Psoas muscle (tissue), 8 donors: ENCODE results near the gene SHROOM3. TPM values are rescaled to one million over a fixed set of nuclear protein-coding genes. Genes with fewer than 3 reads are reported as not detected.

ENCODE experiments used
- ATAC-seq, 4 donors: fragments of 200-7000 bp; cut with Tn5 transposase; one replicate each; pipeline ENCODE4 v1.9.1; 2020; ENCODE audit warnings: moderate library complexity in 3 of 4, mild to moderate bottlenecking in 2 of 4
- DNase-seq, 2 donors: peaks; one replicate each; pipeline ENCODE4 v3.0.0-alpha.2; 2020
- H3K27ac ChIP-seq: fragments of 200-600 bp; one replicate; pipeline ENCODE4 v1.8.0; 2022
- H3K27me3 ChIP-seq, 3 donors: fragments of 200-600 bp in 1 of 3; one replicate each; pipeline versions ENCODE4 v1.6.1 to v1.8.0; 2013 to 2022; ENCODE audit warnings: low read length in 2 of 3, mild to moderate bottlenecking in 2 of 3, moderate library complexity in 1 of 3; ENCODE audit not compliant: insufficient read depth in 3 of 3
- H3K36me3 ChIP-seq, 2 donors: fragments of 200-600 bp in 1 of 2; one replicate each; pipeline versions ENCODE4 v1.6.1 to v1.8.0; 2013 to 2022; ENCODE audit warnings: low read depth in 1 of 2, mild to moderate bottlenecking in 1 of 2, moderate library complexity in 1 of 2; ENCODE audit not compliant: insufficient read depth in 1 of 2
- H3K4me1 ChIP-seq: fragments of 200-600 bp; one replicate; pipeline ENCODE4 v1.8.0; 2022
- H3K4me3 ChIP-seq: fragments of 200-600 bp; one replicate; pipeline ENCODE4 v1.8.0; 2022; ENCODE audit warnings: mild to moderate bottlenecking
- H3K9me3 ChIP-seq: fragments of 200-600 bp; one replicate; pipeline ENCODE4 v1.8.0; 2022
- WGBS, 3 donors: extraction: QIAGEN DNeasy Blood & Tissue Kit; methylation state at CpG; one replicate each; pipeline versions ENCODE4 v1.1.6 to v1.1.7; 2013; 5-methylcytosine and 5-hydroxymethylcytosine counted together
- intact Hi-C, 2 donors: fragments of 100-400 bp; cut with DNase I; formaldehyde crosslinking; loops; one replicate each; pipeline versions ENCODE4 v1.11.0 to v1.14.2; 2022
- polyA plus RNA-seq, 3 donors: library from polyadenylated mRNA; stranded (reverse); fragments of 200-250 nt; gene quantifications; one replicate each; pipeline ENCODE4 v1.2.3, GENCODE V29; 2013
- total RNA-seq, 4 donors: library from RNA; stranded (reverse); fragmentation: NEBNext Ultra II Directional in 2 of 4; extraction: Animal tissue kit (Norgen Biotek cat#: 25700) in 2 of 4; gene quantifications; one replicate each; pipeline versions ENCODE4 v1.2.1 to v1.2.4, GENCODE V29; 2021 to 2023
- TF ChIP-seq, protein P1 (sequence below): fragments of 200-600 bp; IDR thresholded peaks from one replicate; pipeline ENCODE4 v1.8.0; 2022; ENCODE audit warnings: antibody characterized with exemption
- donor health status: healthy with polysubstance abuse.
- donor health status: DM: no; HTN: no; CAD: no; lungs with moderate emphysema.
- donor health status: Bipolar disorder and iron deficiency.
- donor health status: healthy.
- donor health status: DM: yes; HTN: yes; CAD: no.
- donor health status: DM: no; HTN: no; CAD: no.
- donor health status: DM: no; HTN: no; CAD: no.
- donor health status: DM: yes; HTN: yes; CAD: no.

SHROOM3 gene
- total and polyA plus RNA-seq, 7 donors = 0.01 to 0.79 (median 0.06) TPM

DNA sequence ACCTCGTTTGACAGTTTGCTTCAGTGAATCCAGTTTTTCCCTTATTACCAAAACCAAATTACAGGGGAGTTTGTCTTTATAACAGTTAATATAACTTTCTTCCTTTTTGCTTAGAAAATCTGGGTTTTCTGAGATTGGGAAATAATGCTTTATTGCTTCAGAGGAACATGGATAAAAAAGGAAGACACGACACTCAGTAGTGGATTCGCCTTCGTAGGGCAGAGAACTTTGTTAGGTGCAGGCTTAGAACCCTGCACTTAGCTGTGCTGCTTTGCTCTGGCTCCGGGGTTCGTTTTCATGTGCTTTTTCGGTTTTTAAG lies 274.7 kb downstream of the SHROOM3 start:
- intact Hi-C loops = no loop called here

GRCh38 chr4:76712564-76712963 lies 277.5 kb downstream of the SHROOM3 start:
- ATAC-seq = no peak

More for the DNA sequence above, 274.7 kb downstream of the SHROOM3 start:
- 79 to 89% (median 84%) methylated on average over 7 of the region's 7 CpGs for WGBS, 3 donors
- Histone ChIP-seq H3K36me3 (no peaks in the 10 kb centered on the region), H3K27ac (no peak overlapping the region), H3K27me3 (no peaks in the 10 kb centered on the region), H3K4me3 (no peak overlapping the region), H3K4me1 (no peaks in the 10 kb centered on the region), H3K9me3 (no peaks in the 10 kb centered on the region)
- no peak for DNase-seq
- TF ChIP-seq, protein P1, sequence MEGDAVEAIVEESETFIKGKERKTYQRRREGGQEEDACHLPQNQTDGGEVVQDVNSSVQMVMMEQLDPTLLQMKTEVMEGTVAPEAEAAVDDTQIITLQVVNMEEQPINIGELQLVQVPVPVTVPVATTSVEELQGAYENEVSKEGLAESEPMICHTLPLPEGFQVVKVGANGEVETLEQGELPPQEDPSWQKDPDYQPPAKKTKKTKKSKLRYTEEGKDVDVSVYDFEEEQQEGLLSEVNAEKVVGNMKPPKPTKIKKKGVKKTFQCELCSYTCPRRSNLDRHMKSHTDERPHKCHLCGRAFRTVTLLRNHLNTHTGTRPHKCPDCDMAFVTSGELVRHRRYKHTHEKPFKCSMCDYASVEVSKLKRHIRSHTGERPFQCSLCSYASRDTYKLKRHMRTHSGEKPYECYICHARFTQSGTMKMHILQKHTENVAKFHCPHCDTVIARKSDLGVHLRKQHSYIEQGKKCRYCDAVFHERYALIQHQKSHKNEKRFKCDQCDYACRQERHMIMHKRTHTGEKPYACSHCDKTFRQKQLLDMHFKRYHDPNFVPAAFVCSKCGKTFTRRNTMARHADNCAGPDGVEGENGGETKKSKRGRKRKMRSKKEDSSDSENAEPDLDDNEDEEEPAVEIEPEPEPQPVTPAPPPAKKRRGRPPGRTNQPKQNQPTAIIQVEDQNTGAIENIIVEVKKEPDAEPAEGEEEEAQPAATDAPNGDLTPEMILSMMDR = no peak
- ATAC-seq = no peak

GRCh38 chr4:76714226-76714625 lies 279.2 kb downstream of the SHROOM3 start:
- no peak for DNase-seq
- intact Hi-C loops = no loop called here
- no peak overlapping the region for H3K4me3 ChIP-seq
- H3K9me3 ChIP-seq = no peaks in the 10 kb centered on the region
- no peak for ATAC-seq
- no peak overlapping the region for H3K27ac ChIP-seq
- H3K4me1 ChIP-seq = no peaks in the 10 kb centered on the region
- TF ChIP-seq, protein P1 = no peak
- WGBS, 3 donors = 95 to 98% (median 96%) methylated on average over 1 of the region's 1 CpG
- H3K27me3 ChIP-seq = no peaks in the 10 kb centered on the region
- H3K36me3 ChIP-seq = no peaks in the 10 kb centered on the region

More at GRCh38 chr4:76712564-76712963, 277.5 kb downstream of the SHROOM3 start:
- Histone ChIP-seq H3K4me1 (no peaks in the 10 kb centered on the region), H3K9me3 (no peaks in the 10 kb centered on the region), H3K27me3 (no peaks in the 10 kb centered on the region), H3K4me3 (no peak overlapping the region), H3K36me3 (no peaks in the 10 kb centered on the region), H3K27ac (no peak overlapping the region)
- 97 to 99% (median 98%) methylated on average over 5 of the region's 5 CpGs for WGBS, 3 donors
- DNase-seq = no peak
- intact Hi-C loops = no loop called here
- TF ChIP-seq, protein P1 = no peak

DNA sequence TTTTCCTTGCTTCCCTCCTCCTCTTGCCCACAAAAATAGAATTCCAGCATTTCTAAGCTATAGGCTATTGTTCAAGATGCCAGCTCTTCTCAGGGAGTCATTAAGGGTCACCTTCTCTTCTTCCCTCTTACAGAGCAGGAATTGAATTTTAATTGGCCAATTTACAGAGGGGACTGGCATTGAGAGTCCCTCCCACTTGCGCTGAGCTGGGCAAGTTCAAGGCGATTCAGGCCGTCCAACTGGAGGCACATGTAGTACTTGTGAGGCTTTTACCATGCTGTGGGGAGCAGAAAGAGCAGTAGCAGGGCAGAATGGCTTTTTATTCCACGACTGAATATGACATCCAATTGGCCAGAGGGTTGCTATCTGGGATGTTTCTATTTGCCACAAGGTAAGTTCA lies 281.0 kb downstream of the SHROOM3 start:
- intact Hi-C loops = no loop called here
- no peak overlapping the region for H3K4me3 ChIP-seq
- no peaks in the 10 kb centered on the region for H3K27me3 ChIP-seq
- ATAC-seq (no peak), DNase-seq (no peak)
- WGBS, 3 donors = 88 to 95% (median 89%) methylated on average over 4 of the region's 4 CpGs
- TF ChIP-seq, protein P1 = no peak
- H3K27ac ChIP-seq = no peak overlapping the region
- no peaks in the 10 kb centered on the region for H3K36me3 ChIP-seq
- no peaks in the 10 kb centered on the region for H3K4me1 ChIP-seq
- no peaks in the 10 kb centered on the region for H3K9me3 ChIP-seq

DNA sequence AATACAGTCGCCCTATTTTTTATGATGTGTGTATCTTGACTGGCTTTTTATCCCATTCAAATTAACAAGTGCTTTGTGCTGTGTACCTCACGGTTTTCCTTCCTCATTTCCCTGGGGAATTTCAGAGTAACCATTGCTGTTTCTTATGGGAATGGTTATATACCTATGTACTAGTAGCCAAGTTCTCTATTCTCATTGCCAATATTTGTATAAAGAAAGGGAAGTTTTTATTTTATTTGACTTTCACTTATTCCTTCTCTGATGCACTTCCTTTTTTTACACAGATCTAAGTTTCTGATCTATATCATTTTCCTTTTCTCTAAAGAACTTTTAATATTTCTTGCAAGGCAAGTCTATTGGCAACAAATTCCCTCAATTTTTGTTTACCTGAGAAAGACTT lies 281.6 kb downstream of the SHROOM3 start:
- Histone ChIP-seq H3K9me3 (no peaks in the 10 kb centered on the region), H3K4me1 (no peaks in the 10 kb centered on the region), H3K4me3 (no peak overlapping the region), H3K27ac (no peak overlapping the region), H3K27me3 (no peaks in the 10 kb centered on the region), H3K36me3 (no peaks in the 10 kb centered on the region)
- no peak for ATAC-seq
- no peak for DNase-seq
- TF ChIP-seq, protein P1 = no peak
- intact Hi-C loops = no loop called here
- WGBS, 3 donors = 76 to 83% (median 82%) methylated on average over 2 of the region's 2 CpGs
